ENCODE data around the gene CLEC10A.

The CLEC10A gene

DNA sequence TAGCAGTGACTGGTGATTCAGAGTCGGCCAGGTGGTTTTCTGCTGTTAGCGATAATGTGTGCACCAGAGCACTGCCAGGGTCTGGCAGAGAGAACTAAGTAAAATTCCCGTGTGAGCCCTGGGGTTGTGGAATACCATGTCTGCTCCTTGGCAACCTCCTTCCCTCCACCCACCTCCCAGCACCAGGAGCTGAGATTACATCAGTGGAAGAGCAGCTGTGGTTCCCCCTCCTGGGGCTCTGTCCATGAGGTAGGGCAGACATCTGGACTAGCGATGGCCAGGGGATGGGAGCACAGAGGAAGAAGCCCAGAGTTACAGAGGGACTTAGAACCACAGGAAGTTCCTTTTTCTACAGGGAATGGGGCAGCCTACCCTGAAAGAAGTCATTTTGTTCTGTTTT, 15.8 kb downstream of the CLEC10A start:
- no peak overlapping the region for H2BK120ac ChIP-seq (ENCODE audit: low read depth, low read length)
- no peak overlapping the region for H3K4me3 ChIP-seq (ENCODE audit: low read length)
- H3K79me1 ChIP-seq (ENCODE audit: low read length) = no peaks in the 10 kb centered on the region
- no peaks in the 10 kb centered on the region for H3K4me1 ChIP-seq (ENCODE audit: control insufficient read depth, low read depth, low read length)
- no peak overlapping the region for H3K4me2 ChIP-seq (ENCODE audit: low read length)
- no peak overlapping the region for H2BK5ac ChIP-seq (ENCODE audit: low read length)
- no peak overlapping the region for H2BK15ac ChIP-seq (replicated peaks; ENCODE audit: low read depth)
- no peak overlapping the region for H3K56ac ChIP-seq (ENCODE audit: low read length)
- H3K36me3 ChIP-seq (ENCODE audit: control insufficient read depth, insufficient read depth, low read length) = no peaks in the 10 kb centered on the region
- H3K9ac ChIP-seq (ENCODE audit: low read length) = no peak overlapping the region
- no peak overlapping the region for H3K27ac ChIP-seq (ENCODE audit: low read depth, low read length)
- DNase-seq = peak; percentile 20
- H2AK5ac ChIP-seq (ENCODE audit: low read length) = no peak overlapping the region
- no peaks in the 10 kb centered on the region for H3K79me2 ChIP-seq (ENCODE audit: control insufficient read depth, insufficient read depth, low read length)
- H3K27me3 ChIP-seq (ENCODE audit: insufficient read depth, low read length, poor library complexity) = no peaks in the 10 kb centered on the region
- WGBS (ENCODE audit: extremely low coverage, insufficient coverage, low lambda C conversion rate) = no CpG with 5 or more reads among the region's 4 CpGs
- no peak overlapping the region for H4K8ac ChIP-seq (ENCODE audit: low read depth, low read length)
- H3K23ac ChIP-seq (ENCODE audit: low read length) = no peak overlapping the region
- H3K18ac ChIP-seq (ENCODE audit: low read length) = no peak overlapping the region
- H3K4ac ChIP-seq (ENCODE audit: low read depth, low read length) = no peak overlapping the region
- no peak overlapping the region for H4K5ac ChIP-seq (ENCODE audit: low read length)

GRCh38 chr17:7063518-7064094, 16.4 kb downstream of the CLEC10A start:
- Histone ChIP-seq H2BK120ac (ENCODE audit: low read depth, low read length) (no peak overlapping the region), H2BK15ac (replicated peaks; ENCODE audit: low read depth) (no peak overlapping the region), H3K27me3 (ENCODE audit: insufficient read depth, low read length, poor library complexity) (no peaks in the 10 kb centered on the region), H2BK5ac (ENCODE audit: low read length) (no peak overlapping the region), H2AK5ac (ENCODE audit: low read length) (no peak overlapping the region), H3K9ac (ENCODE audit: low read length) (no peak overlapping the region), H4K5ac (ENCODE audit: low read length) (no peak overlapping the region), H3K4me1 (ENCODE audit: control insufficient read depth, low read depth, low read length) (no peaks in the 10 kb centered on the region), H3K4me3 (ENCODE audit: low read length) (no peak overlapping the region), H3K79me2 (ENCODE audit: control insufficient read depth, insufficient read depth, low read length) (no peaks in the 10 kb centered on the region), H3K4me2 (ENCODE audit: low read length) (no peak overlapping the region), H3K27ac (ENCODE audit: low read depth, low read length) (no peak overlapping the region), H4K8ac (ENCODE audit: low read depth, low read length) (no peak overlapping the region), H3K36me3 (ENCODE audit: control insufficient read depth, insufficient read depth, low read length) (no peaks in the 10 kb centered on the region), H3K79me1 (ENCODE audit: low read length) (no peaks in the 10 kb centered on the region), H3K18ac (ENCODE audit: low read length) (no peak overlapping the region), H3K23ac (ENCODE audit: low read length) (no peak overlapping the region), H3K4ac (ENCODE audit: low read depth, low read length) (no peak overlapping the region), H3K56ac (ENCODE audit: low read length) (no peak overlapping the region)
- DNase-seq = no peak
- no CpG with 5 or more reads among the region's 6 CpGs for WGBS (ENCODE audit: extremely low coverage, insufficient coverage, low lambda C conversion rate)

- no peak overlapping the region for H3K18ac ChIP-seq (ENCODE audit: low read length)
- no peak overlapping the region for H3K4me3 ChIP-seq (ENCODE audit: low read length)
- H3K79me1 ChIP-seq (ENCODE audit: low read length) = no peaks in the 10 kb centered on the region
- no peak overlapping the region for H2AK5ac ChIP-seq (ENCODE audit: low read length)
- H2BK120ac ChIP-seq (ENCODE audit: low read depth, low read length) = no peak overlapping the region
- no peaks in the 10 kb centered on the region for H3K36me3 ChIP-seq (ENCODE audit: control insufficient read depth, insufficient read depth, low read length)
- H3K23ac ChIP-seq (ENCODE audit: low read length) = no peak overlapping the region
- no peaks in the 10 kb centered on the region for H3K27me3 ChIP-seq (ENCODE audit: insufficient read depth, low read length, poor library complexity)
- no peak overlapping the region for H2BK5ac ChIP-seq (ENCODE audit: low read length)
- H3K9ac ChIP-seq (ENCODE audit: low read length) = no peak overlapping the region
- H3K79me2 ChIP-seq (ENCODE audit: control insufficient read depth, insufficient read depth, low read length) = no peaks in the 10 kb centered on the region
- no CpG with 5 or more reads among the region's 6 CpGs for WGBS (ENCODE audit: extremely low coverage, insufficient coverage, low lambda C conversion rate)
- no peak overlapping the region for H4K5ac ChIP-seq (ENCODE audit: low read length)
- no peak overlapping the region for H3K4ac ChIP-seq (ENCODE audit: low read depth, low read length)
- no peak overlapping the region for H4K8ac ChIP-seq (ENCODE audit: low read depth, low read length)
- no peak overlapping the region for H3K27ac ChIP-seq (ENCODE audit: low read depth, low read length)
- no peak overlapping the region for H3K4me2 ChIP-seq (ENCODE audit: low read length)
- no peak for DNase-seq
- H3K56ac ChIP-seq (ENCODE audit: low read length) = no peak overlapping the region
- no peak overlapping the region for H2BK15ac ChIP-seq (replicated peaks; ENCODE audit: low read depth)
- no peaks in the 10 kb centered on the region for H3K4me1 ChIP-seq (ENCODE audit: control insufficient read depth, low read depth, low read length)
These were observed 19.7 kb downstream of the CLEC10A start for GRCh38 chr17:7060165-7060891.

DNA sequence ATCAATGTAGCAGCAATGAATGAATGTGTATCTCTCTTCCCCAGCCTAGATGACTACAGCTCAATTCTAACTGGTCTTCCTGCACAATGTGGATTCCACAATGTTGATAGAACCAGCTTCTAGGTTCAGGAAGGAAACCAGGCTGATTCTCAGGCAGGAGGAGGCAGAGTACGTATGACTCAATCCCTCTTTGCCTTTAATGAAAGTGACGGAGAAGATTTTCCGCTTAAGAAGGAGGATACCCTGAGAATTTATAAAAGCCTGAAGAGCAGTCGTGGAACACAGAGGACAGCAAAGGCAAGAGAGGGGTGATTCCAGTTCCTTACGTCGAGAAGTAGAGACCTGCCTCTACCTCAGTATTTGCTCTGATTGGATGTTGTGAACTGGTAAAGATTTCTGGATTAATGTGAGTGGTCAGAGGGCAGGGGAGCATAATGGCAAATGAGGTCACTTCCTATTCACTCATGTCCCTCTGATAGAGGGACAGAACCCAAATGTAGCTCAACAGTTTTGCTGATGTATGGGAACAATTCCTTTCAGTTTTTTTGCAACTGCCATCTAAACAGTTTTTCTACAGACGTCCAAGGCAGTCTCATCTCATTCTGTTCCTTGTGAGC, 21.1 kb downstream of the CLEC10A start:
- Histone ChIP-seq H4K5ac (ENCODE audit: low read length) (no peak overlapping the region), H2AK5ac (ENCODE audit: low read length) (no peak overlapping the region)
- DNase-seq = no peak

GRCh38 chr17:7056386-7056785, 23.7 kb downstream of the CLEC10A start:
- no peak overlapping the region for H3K27ac ChIP-seq (ENCODE audit: low read depth, low read length)
- no peak overlapping the region for H3K4ac ChIP-seq (ENCODE audit: low read depth, low read length)
- H2BK5ac ChIP-seq (ENCODE audit: low read length) = no peak overlapping the region
- H3K56ac ChIP-seq (ENCODE audit: low read length) = no peak overlapping the region
- H3K18ac ChIP-seq (ENCODE audit: low read length) = no peak overlapping the region
- no peaks in the 10 kb centered on the region for H3K79me2 ChIP-seq (ENCODE audit: control insufficient read depth, insufficient read depth, low read length)
- no peak for DNase-seq
- H4K8ac ChIP-seq (ENCODE audit: low read depth, low read length) = no peak overlapping the region
- H3K23ac ChIP-seq (ENCODE audit: low read length) = no peak overlapping the region
- H3K4me3 ChIP-seq (ENCODE audit: low read length) = no peak overlapping the region
- no peaks in the 10 kb centered on the region for H3K27me3 ChIP-seq (ENCODE audit: insufficient read depth, low read length, poor library complexity)
- WGBS (ENCODE audit: extremely low coverage, insufficient coverage, low lambda C conversion rate) = no CpG with 5 or more reads among the region's 4 CpGs
- H2BK15ac ChIP-seq (replicated peaks; ENCODE audit: low read depth) = no peak overlapping the region
- H3K9ac ChIP-seq (ENCODE audit: low read length) = no peak overlapping the region
- no peaks in the 10 kb centered on the region for H3K79me1 ChIP-seq (ENCODE audit: low read length)
- H2BK120ac ChIP-seq (ENCODE audit: low read depth, low read length) = no peak overlapping the region
- H2AK5ac ChIP-seq (ENCODE audit: low read length) = no peak overlapping the region
- H3K36me3 ChIP-seq (ENCODE audit: control insufficient read depth, insufficient read depth, low read length) = no peaks in the 10 kb centered on the region
- H3K4me2 ChIP-seq (ENCODE audit: low read length) = no peak overlapping the region
- H3K4me1 ChIP-seq (ENCODE audit: control insufficient read depth, low read depth, low read length) = no peaks in the 10 kb centered on the region
- no peak overlapping the region for H4K5ac ChIP-seq (ENCODE audit: low read length)

More for the DNA sequence above, 21.1 kb downstream of the CLEC10A start:
- H3K27me3 ChIP-seq (ENCODE audit: insufficient read depth, low read length, poor library complexity) = no peaks in the 10 kb centered on the region
- no peak overlapping the region for H3K18ac ChIP-seq (ENCODE audit: low read length)
- WGBS (ENCODE audit: extremely low coverage, insufficient coverage, low lambda C conversion rate) = no CpG with 5 or more reads among the region's 7 CpGs
- H4K8ac ChIP-seq (ENCODE audit: low read depth, low read length) = no peak overlapping the region
- H2BK5ac ChIP-seq (ENCODE audit: low read length) = no peak overlapping the region
- H3K56ac ChIP-seq (ENCODE audit: low read length) = no peak overlapping the region
- no peak overlapping the region for H3K27ac ChIP-seq (ENCODE audit: low read depth, low read length)
- no peaks in the 10 kb centered on the region for H3K36me3 ChIP-seq (ENCODE audit: control insufficient read depth, insufficient read depth, low read length)
- H3K23ac ChIP-seq (ENCODE audit: low read length) = no peak overlapping the region
- H2BK15ac ChIP-seq (replicated peaks; ENCODE audit: low read depth) = no peak overlapping the region
- H2BK120ac ChIP-seq (ENCODE audit: low read depth, low read length) = no peak overlapping the region
- H3K9ac ChIP-seq (ENCODE audit: low read length) = no peak overlapping the region
- H3K4me1 ChIP-seq (ENCODE audit: control insufficient read depth, low read depth, low read length) = no peaks in the 10 kb centered on the region
- H3K4me3 ChIP-seq (ENCODE audit: low read length) = no peak overlapping the region
- no peak overlapping the region for H3K4me2 ChIP-seq (ENCODE audit: low read length)
- no peaks in the 10 kb centered on the region for H3K79me1 ChIP-seq (ENCODE audit: low read length)
- no peaks in the 10 kb centered on the region for H3K79me2 ChIP-seq (ENCODE audit: control insufficient read depth, insufficient read depth, low read length)
- no peak overlapping the region for H3K4ac ChIP-seq (ENCODE audit: low read depth, low read length)
